GM18868 (cell line): ENCODE data around the gene RNF214.
"Not testable (repeated sequence)": the region's sequence is repeated elsewhere in the genome, so short reads cannot be mapped to it uniquely, and the experiment has no call there.

Experiments used
- ATAC-seq: cut with Tn5 transposase; IDR thresholded peaks from one replicate; pipeline ENCODE4 v1.9.1; 2021; ENCODE audit warnings: mild to moderate bottlenecking, moderate library complexity; ENCODE audit not compliant: unreplicated experiment

RNF214 gene

DNA sequence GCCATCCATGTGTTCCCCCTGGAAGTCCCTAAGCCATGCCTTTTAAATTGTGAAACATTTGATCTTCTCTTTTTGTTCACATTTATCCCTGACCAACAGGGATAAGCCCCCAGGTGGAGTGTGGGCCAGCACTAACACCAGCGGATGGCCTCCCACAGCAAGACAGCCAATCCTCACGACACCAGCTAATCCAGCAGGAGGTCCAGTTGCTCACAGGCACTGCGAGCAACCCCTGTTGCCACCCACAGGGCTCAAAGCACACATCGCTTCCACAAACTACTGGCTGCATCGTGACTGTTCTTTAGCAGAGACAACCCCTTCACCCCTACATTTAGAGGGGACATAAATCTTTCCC is 2.6 kb upstream of the RNF214 start:
- no peak for ATAC-seq

DNA sequence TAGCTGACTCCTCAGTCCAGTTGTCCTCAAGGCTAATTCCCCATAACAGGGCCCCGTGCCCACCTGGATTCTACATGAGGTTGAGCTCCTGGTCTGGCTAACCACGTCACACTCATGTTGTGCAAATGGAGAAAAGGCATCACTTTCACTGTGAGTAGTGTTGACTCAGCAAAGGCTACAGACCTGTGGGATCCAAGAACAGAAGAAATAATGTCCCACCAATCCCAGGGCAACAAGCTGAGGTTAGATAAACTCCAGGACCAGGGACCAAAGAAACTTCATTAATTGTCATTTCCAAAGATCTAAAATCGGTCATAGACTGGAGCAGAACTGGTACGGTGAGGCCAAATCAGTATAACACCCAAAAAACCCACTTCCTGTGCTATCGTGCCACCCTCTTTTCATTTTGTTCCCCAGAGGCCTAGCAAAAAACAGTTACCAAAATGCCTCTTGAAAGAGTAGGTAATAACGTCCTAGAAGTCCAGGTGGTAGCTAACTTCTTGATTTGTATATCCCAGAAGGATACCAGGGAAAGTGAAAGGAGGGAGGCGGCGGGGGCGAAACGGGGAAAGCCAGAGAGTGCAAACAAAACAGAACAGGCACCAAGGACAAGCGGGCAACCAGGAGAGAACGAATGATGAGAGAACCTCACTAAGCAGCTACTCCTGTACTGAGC is 2.0 kb upstream of the RNF214 start:
- ATAC-seq = peak; percentile 28

DNA sequence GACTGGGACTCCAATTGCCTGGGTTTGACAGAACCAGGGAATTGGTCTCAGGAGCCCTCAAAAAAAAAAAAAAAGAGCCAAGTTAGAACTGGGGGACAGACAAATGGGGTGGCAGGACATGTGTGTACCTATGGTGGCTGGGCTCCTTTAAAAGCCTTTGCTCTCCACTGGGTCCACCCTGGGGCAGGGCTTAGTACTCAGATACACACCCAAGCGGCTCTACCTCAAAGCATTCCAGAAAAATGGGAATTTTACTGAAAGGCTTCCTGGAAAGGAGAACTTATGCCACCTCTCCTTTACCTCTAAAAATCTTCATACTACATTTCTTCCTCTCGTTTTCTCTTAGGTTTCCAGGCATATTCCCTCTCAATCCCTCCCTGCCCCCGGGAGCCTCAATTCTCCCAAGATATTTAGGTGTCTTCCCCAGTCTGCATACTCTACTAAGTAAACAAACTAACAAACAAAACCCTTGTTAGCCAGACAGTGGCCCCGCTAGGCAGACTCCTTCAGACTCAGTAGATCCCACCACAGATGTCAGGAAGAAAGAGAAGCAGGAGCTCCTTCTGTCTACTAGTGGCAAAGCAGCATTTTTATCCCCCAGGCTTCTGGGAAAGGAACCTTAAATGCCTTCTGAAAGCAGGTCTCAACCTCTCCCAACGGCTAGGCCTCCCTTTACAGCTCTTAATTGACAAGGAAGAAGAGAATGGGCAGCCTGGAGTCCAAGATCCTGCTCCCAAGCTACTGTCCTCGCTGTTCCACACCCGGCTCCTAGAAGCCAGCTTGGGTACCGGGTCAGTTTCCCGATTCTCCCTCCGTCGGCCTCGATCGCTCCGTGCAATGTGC is 1.3 kb upstream of the RNF214 start:
- ATAC-seq = no peak

DNA sequence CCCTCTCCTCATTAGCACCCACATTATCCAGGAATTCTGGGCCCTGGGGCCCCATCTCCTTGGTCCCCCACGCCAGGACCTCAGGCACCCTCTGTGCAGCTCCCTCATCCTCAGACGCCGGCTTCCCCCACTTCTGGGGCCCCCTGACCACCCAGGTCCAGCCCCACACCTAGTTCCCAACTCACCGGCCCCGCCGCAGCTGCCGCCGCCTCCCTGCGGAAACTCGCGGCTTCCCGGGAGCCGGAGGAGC is 704 bp upstream of the RNF214 start, which contains the start of gene PCSK7:
TSS of gene PCSK7 (minus strand) at position 232 of the 250 bp plus-strand sequence. CDS start 2,229 bp downstream, outside the sequence.
- ATAC-seq = no peak

DNA sequence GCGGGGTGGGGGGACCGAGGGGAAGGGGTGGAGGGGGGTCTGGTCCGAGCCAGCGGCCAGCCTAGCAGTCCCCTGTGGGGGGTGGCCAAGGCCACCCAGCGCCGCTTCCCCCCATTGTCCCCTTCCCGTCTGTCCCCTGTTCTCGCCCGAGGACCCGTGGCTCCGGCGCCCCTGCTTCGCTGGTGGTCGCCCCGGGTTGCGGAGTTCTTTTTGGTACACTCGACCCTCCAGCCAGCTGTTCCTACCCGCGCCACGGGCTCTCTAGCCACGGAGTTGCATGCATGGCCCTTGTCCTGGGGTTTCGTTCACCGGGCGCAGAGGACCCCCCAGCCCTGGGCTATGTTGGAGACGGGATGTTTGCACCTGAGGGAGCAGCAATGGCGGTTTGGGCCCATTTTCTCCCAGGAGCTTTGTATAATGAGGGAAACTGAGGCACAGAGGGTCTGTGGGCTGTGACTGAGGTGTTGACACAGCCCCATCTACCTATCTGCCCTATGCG is 489 bp downstream of the RNF214 start:
- no peak for ATAC-seq

DNA sequence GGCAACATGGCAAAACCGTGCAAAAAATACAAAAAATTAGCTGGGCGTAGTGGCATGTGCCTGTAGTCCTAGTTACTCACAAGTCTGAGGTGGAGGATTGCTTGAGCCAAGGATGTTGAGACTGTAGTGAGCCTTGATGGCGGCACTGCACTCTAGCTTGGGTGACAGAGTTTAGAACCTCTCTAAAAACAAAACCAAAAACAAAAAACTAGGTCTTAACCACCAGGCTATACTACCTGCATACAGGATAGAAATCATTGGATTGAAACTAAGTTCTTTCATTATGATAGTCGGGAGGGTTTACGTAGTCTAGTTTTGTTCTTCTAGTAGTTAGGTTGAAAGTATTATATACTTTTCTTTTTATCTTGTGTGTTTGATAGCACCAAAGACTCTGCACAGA is 5.8 kb downstream of the RNF214 start:
- no peak for ATAC-seq

DNA sequence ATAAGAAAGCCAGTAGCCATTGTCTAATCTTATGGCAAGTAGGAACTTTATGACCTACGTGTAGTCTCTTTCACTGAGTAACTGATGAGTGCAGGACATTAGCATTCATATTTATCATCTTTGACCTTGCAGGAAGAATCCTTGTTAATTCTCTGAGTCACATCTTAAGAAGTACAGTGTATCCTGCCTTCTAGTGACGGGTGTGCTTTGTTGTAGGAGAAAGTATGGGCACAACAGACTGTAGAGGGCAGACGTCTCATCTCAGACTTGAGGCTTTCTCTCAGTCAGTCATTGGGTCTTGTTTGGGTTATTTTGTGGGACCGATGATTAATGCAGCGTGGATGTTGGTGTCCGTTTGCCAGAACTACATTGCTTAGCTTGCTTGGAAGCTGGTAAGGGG is 6.8 kb downstream of the RNF214 start:
- ATAC-seq = no peak

DNA sequence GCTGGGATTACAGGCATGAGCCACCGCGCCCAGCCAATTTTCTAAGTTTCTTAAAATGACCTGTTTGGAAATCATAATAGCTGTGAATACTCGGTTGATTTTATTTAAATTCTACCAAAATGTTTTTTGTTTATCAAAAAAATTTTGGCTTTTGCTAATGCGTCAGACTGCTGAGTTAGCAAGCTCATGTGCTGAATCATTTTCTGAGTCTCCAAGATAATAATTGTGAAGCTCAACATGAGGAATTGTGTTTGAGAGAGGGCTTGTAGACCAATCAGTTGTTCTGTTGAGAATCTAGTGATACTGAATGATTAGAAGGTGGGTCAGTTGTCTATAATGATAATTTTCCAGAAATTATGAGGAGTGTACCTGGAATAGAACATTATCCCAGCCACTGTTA is 15.9 kb downstream of the RNF214 start:
- no peak for ATAC-seq

DNA sequence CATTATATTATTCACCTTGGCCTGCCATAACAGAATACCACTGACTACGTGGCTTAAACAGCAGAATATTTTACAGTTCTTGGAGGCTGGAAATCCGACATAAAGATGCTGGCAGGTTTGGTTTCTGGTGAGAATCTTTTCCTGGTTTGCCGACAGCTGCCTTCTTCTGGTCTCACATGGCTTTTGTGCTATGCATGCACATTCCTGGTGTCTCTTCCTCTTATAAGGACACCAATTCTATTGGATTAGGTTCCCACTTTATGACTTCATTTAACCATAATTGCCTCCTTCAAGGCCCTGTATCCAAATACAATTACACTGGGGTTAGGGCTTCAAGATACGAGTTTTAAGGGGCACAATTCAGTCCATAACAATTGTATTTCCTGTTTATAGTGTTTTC is 17.1 kb downstream of the RNF214 start:
- ATAC-seq = no peak

DNA sequence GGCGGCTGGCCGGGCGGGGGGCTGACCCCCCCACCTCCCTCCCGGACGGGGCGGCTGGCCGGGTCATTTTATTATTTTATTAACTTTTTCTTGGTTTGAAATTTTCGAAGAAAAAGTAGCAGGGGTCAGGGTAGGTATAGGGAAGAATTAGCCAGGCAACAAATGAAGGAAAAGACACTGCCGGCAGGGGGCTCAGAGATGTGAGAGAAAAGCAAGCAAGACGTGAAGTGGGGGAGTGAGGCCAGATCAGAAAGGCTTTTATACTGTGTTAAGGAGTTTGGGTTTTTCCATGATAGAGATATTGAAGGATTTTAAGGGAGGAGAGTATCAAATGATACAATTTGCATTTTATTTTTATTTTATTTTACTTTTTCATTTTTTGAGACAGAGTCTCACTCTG is 19.0 kb downstream of the RNF214 start:
- no peak for ATAC-seq

DNA sequence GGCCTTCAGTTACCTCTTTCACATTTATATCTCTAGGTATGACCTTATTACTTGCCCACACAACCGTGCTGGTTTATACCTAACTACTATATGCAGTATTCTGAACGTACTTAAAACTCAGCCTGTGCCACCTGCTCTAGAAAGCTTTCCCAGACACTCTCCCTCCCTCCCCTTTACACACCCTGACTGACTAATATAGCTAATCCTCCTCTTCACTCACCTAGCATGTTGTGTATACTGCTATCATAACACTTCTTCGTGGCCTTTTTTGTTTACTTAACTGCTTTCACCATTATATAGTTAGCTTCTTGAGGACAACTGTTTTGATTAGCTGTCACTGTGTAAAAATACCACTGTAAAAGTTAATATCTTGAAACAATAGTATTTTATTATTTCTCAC is 23.5 kb downstream of the RNF214 start:
- ATAC-seq = no peak

DNA sequence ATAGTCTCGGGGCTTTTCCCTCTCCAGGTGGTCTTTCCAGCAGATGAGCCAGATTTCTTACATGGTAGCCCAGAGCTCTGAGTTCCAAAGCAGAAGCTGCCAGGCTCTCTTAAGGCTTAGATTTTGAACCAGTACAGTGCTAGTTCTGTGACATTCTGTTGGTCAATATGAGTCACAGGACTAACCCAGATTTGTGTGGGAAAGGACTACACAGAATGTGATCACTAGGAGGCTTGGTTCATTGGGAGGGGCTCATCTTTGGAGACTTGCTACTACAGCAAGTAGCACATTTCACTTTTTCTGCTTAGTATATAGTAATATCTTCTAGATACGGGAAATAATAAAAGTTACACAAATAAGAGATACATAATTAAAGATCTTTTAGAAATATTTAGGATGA is 24.1 kb downstream of the RNF214 start:
- ATAC-seq = no peak

DNA sequence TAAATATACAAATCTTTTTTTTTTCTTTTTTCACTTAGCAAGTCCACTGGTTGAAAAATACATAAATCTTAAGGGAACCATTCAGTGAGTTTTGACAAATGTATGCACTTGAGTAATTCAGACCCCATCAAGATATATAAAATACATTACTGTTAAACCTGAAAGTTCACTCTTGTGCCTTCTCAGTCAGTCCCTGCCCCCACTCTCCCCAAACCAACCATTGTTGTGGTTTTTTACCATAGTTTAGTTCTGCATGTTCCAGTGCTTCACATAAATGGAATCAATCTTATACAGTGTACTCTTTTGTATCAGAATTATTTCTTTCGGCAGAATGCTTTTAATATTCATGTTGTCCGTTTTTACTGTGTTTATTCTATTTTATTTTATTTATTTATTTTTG is 26.1 kb downstream of the RNF214 start:
- no peak for ATAC-seq

DNA sequence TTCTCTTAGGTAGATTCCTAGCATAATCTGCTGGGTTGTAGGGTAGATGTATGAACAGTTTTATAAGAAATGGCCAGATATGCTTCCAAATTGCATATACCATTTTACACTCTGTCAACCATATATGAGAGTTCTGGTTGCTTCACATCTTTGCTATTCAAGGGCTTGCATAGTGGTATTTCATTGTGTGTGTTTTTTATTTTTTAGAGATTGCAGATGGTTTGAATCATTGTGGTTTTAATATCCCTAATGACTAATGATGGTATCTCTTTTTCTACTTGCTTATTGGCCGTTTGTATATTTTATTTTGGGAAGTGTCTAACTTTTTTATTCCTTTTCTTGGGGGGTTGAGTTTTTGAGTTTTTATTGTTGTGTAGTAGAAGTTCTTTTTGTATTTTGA is 26.9 kb downstream of the RNF214 start:
- ATAC-seq = no peak

DNA sequence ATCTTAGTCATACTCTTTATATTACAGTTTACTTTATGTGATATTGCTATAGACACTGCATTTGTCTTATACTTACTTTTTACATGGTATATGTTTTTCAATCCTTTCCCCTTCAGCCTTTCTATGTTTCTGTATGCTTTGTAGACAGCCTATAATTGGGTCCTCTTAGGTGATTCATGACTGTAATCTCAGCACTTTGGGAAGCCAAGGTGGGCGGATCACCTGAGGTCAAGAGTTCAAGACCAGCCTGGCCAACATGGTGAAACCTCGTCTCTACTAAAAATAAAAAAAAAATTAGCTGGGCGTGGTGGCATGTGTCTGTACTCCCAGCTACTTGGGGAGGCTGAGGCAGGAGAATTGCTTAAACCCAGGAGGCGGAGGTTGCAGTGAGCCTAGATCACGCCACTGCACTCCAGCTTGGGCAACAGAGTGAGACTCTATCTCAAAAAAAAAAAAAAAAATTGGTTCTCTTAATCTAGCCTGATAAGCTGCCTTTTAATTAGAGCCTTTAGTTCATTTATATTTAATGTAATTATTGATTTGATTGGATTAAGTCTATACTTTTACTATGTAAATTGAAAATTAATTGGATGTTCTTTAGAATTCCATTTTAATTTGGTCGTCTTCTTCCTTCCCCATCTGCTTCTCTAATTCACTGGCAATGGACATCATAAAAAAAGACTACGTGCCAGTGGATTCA is 32.3 kb downstream of the RNF214 start:
- ATAC-seq = not testable (repeated sequence)

DNA sequence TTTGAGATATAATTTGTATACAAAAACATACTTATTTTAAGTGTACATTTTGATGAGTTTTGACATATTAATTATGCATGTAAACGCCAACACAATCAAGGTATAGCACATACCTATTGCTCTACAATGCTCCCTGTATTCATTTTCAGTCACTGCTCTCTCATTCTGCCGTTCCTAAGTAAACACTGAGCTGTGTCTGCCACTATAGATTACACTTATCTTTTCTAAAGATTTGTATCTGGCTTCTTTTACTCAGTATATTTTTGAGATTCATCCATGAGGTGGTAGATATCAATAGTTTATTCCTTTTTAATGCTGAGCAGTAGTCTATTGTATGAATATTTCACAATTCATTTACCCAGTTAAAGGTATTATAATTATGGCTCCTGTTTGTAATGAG is 33.3 kb downstream of the RNF214 start:
- ATAC-seq = no peak

DNA sequence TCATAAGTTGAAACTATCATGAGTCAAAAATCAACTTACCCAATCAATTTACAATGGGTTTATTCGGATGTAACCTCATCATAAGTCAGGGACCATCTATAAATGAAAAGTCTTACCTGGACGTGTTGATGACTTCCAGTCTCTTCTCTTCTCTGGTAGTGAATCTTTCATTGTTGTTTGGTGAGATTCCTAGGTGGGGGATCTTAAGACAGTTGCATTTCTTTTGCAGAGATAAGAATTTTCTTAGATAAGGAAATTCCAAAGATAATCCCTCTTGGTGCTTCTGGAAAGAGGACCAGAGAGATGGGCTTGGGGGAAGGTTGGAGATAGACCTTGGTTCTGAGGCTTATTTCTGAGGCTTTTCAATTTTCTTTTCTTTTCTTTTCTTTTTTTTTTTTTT is 37.4 kb downstream of the RNF214 start:
- no peak for ATAC-seq

DNA sequence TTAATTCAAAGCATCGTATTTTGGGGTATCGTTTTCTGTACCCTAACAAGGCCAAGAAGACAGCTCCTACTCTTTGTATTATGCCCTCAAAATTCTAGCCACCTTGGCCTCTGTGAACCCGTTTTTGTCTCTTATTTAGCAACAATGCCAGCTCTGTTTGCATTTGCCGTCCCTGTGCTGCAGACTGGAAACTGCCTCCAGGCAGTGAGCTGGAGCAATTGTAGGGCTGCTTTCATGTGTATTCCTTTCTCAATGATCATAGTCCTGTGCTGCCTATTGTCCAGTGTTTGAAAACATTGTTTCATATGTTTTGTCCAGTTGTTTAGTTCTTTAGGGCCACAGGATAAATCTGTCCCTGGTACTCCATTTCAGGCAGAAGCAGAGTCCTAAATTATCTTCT is 38.7 kb downstream of the RNF214 start:
- no peak for ATAC-seq

DNA sequence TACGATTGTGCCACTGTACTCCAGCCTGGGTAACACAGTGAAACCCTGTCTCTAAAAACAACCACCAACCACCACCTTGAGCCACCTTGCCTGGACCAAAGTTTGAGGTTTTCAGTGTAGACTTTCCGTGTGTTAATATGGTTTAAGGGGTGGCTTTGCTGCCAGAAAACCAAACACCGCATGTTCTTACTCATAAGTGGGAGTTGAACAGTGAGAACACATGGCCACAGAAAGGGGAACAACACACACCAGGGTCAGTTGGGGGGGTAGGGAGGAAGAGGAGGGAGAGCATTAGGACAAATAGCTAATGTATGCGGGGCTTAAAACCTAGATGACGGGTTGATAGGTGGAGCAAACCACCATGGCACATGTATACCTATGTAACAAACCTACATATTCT is 39.7 kb downstream of the RNF214 start:
- ATAC-seq = not testable (repeated sequence)

DNA sequence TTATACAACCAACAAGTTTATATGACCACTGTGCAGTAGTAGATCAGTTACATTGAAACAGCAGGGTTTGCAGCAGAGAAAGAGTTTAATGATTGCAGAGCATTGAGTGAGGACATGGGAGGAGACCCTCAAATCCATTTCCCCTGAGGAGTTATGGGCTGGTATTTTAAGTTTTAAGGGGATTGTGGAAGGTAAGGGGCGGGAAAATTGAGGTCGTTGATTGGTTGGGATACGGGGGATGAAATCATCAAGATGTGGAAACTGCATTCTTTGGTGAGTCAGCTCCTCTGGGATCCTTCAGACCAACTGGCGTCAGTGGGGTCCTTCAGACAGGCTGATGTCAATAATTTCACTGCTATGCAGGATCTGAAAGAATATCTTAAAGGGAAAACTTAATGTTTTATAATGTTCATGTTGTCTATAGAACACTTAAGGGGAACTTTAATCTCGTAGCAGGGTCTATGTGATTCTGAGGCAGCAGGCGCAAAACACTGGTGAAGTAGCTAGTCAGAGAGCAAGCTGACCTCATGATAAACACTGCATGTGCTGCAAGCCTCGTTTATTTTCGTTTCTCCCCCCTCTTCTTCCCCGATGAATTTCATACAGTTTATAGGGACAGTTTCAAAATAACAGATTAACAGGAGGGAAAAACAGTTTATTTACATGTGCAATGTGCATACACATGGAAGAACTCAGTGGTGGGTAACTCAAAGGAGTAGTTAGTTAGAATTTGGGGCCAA is 41.2 kb downstream of the RNF214 start:
- no peak for ATAC-seq

DNA sequence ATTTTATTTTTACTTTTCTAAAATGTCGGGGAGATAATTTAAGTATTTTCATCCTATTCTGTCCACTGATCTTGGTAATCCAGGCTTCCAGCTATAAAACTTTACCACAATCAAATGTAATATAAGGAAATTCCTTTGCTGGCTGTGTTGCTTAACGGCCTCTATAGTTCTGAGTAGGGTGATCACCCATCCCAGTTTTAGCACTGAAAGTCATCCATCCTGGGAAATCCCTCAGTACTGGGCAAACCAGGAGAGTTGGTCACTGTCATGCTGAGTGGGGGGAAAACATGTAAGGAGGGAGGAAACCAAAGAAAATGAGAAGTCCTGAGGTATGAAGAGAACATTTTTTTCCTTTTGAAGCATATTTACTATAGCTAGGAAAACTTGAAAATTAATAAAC is 45.9 kb downstream of the RNF214 start:
- ATAC-seq = no peak
